Body of pancreas (tissue), 4 donors: ENCODE measurements around the gene SNED1.

Experiments used
- CTCF ChIP-seq, 7 experiments: fragments of 450-650 bp in 4 of 7; fragments of 200-600 bp in 3 of 7; sonication (generic) in 3 of 7; IDR thresholded peaks; one replicate each; pipeline ENCODE4 v1.5.1; 2016 to 2019; ENCODE audit warnings: antibody characterized with exemption in 7 of 7
- POLR2A ChIP-seq, 3 donors: fragments of 450-650 bp; IDR thresholded peaks; one replicate each; pipeline ENCODE4 v1.6.1; 2016; ENCODE audit warnings: antibody characterized with exemption in 3 of 3, mild to moderate bottlenecking in 2 of 3

GRCh38 chr2:241087420-241088268 is 89.2 kb downstream of the SNED1 start:
- TF ChIP-seq CTCF (IDR thresholded peaks at IDR 0.05) (no peak), POLR2A (IDR thresholded peaks at IDR 0.05) (no peak)
